GM19239 (cell line): Measurements from ENCODE around the gene HCN3.
A peak's percentile ranks its signal among the peaks of the same experiment; 100 is the strongest.
"Not testable (repeated sequence)": the region's sequence is repeated elsewhere in the genome, so short reads cannot be mapped to it uniquely, and the experiment has no call there.

Source experiments
- DNase-seq: peaks from one replicate; pipeline ENCODE4 v3.0.0; 2011; ENCODE audit warnings: low spot score; ENCODE audit not compliant: insufficient read length
- FAIRE-seq: peaks from 2 replicates; lab custom pipeline; 2011; peaks lifted over from hg19 to GRCh38; lab: Jason Lieb, UNC

Gene HCN3

GRCh38 chr1:155279268-155279667 lies 2.0 kb downstream of the HCN3 start:
- FAIRE-seq (no peak), DNase-seq (no peak)

GRCh38 chr1:155282488-155283091 lies 5.3 kb downstream of the HCN3 start:
- FAIRE-seq = no peak
- no peak for DNase-seq

GRCh38 chr1:155284476-155284875 lies 7.2 kb downstream of the HCN3 start:
- DNase-seq (no peak), FAIRE-seq (no peak)

- DNase-seq (no peak), FAIRE-seq (no peak)
Measured at GRCh38 chr1:155285063-155285462, 7.8 kb downstream of the HCN3 start.

GRCh38 chr1:155285631-155286044 lies 8.4 kb downstream of the HCN3 start:
- no peak for FAIRE-seq
- DNase-seq = no peak

- FAIRE-seq (no peak), DNase-seq (no peak)
Measured at GRCh38 chr1:155286544-155286943, 9.3 kb downstream of the HCN3 start.

- DNase-seq (no peak), FAIRE-seq (no peak)
Measured at GRCh38 chr1:155287987-155288543, 10.8 kb downstream of the HCN3 start.

- not testable (repeated sequence) for DNase-seq, FAIRE-seq
Measured at GRCh38 chr1:155291006-155291405, 13.7 kb downstream of the HCN3 start.

- FAIRE-seq (no peak), DNase-seq (no peak)
Measured at GRCh38 chr1:155293086-155293749, 16.0 kb downstream of the HCN3 start.

GRCh38 chr1:155294520-155295182 lies 17.4 kb downstream of the HCN3 start:
- FAIRE-seq (no peak), DNase-seq (no peak)

- no peak for DNase-seq
- no peak for FAIRE-seq
Measured at GRCh38 chr1:155295183-155295941, 18.1 kb downstream of the HCN3 start.

GRCh38 chr1:155295942-155296267 lies 18.6 kb downstream of the HCN3 start:
- no peak for DNase-seq
- FAIRE-seq = no peak

GRCh38 chr1:155296661-155297060 lies 19.4 kb downstream of the HCN3 start:
- DNase-seq = no peak
- no peak for FAIRE-seq

GRCh38 chr1:155297384-155297783 lies 20.1 kb downstream of the HCN3 start:
- DNase-seq = no peak
- no peak for FAIRE-seq

GRCh38 chr1:155300024-155300423 lies 22.8 kb downstream of the HCN3 start:
- no peak for DNase-seq
- FAIRE-seq = no peak

GRCh38 chr1:155300553-155301329 lies 23.5 kb downstream of the HCN3 start:
- FAIRE-seq (no peak), DNase-seq (no peak)

GRCh38 chr1:155301342-155301841 lies 24.1 kb downstream of the HCN3 start, which contains the start of gene PKLR:
Gene PKLR, minus strand, starts transcription at chr1:155301438. Its CDS starts 43 bp downstream, at chr1:155301395.
- DNase-seq (no peak), FAIRE-seq (no peak)

- FAIRE-seq (peak; percentile 35), DNase-seq (peak; percentile 48)
Measured at GRCh38 chr1:155304558-155305063, 27.3 kb downstream of the HCN3 start.

GRCh38 chr1:155305881-155306391 lies 28.7 kb downstream of the HCN3 start:
- DNase-seq = no peak
- no peak for FAIRE-seq
